Osteocyte (in vitro differentiated cells): ENCODE measurements around the gene TP63. TPM values are rescaled to one million over a fixed set of nuclear protein-coding genes. Genes with fewer than 3 reads are reported as not detected.

Source experiments
- DNase-seq: peaks from one replicate; pipeline ENCODE4 v3.0.0; 2021; ENCODE audit warnings: mixed read lengths; ENCODE audit not compliant: unreplicated experiment; ENCODE audit errors: extremely low spot score
- H3K27ac Mint-ChIP-seq: one replicate; pipeline ENCODE4 v1.8.0; 2021; ENCODE audit warnings: mild to moderate bottlenecking, mixed read lengths; ENCODE audit not compliant: unreplicated experiment
- H3K27me3 Mint-ChIP-seq: one replicate; pipeline ENCODE4 v1.8.0; 2021; ENCODE audit warnings: mixed read lengths; ENCODE audit not compliant: unreplicated experiment
- H3K36me3 Mint-ChIP-seq: one replicate; pipeline ENCODE4 v1.8.0; 2021; ENCODE audit warnings: mixed read lengths; ENCODE audit not compliant: unreplicated experiment
- H3K4me1 Mint-ChIP-seq: one replicate; pipeline ENCODE4 v1.8.0; 2021; ENCODE audit warnings: mixed read lengths; ENCODE audit not compliant: unreplicated experiment
- H3K4me3 Mint-ChIP-seq: one replicate; pipeline ENCODE4 v1.8.0; 2021; ENCODE audit warnings: mild to moderate bottlenecking, moderate library complexity, mixed read lengths; ENCODE audit not compliant: unreplicated experiment
- H3K9me3 Mint-ChIP-seq: one replicate; pipeline ENCODE4 v1.8.0; 2021; ENCODE audit warnings: mixed read lengths; ENCODE audit not compliant: unreplicated experiment
- total RNA-seq: library from RNA; stranded (reverse); gene quantifications from 2 replicates; pipeline ENCODE4 v1.2.1, GENCODE V29; 2021
- TF ChIP-seq, protein P1 (sequence below): fragments of 200-600 bp; sonication (generic); IDR thresholded peaks from 2 replicates; pipeline ENCODE4 v1.5.0; 2021; ENCODE audit warnings: antibody characterized with exemption, mild to moderate bottlenecking, moderate library complexity

The TP63 gene
- total RNA-seq, 1 donor from 2014 or later: 0.16 TPM

DNA sequence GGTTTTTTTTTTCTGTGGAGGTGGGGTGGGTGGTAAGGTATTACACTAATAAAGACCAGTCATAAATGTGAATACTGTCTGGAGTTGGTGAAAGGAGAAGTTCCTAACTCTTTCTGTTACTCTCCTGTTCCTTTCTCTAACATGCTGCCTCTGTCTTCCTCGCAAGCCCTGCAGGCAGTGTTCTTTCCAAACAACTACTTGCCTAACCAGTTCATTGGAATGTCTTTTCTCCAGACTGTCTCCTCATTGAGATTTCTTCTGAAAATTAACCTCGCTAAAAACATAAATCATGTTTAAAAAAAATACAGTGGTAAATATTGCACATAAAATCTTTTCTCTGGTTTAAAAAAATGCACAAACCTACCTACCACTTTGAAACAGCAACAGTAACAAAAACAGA is 135.2 kb downstream of the TP63 start:
- Mint-ChIP-seq H3K4me1 (peaks cover 7% of the 10 kb centered on the region), H3K27ac (no peak overlapping the region), H3K9me3 (peaks cover 5% of the 10 kb centered on the region), H3K4me3 (no peak overlapping the region), H3K27me3 (no peaks in the 10 kb centered on the region), H3K36me3 (no peaks in the 10 kb centered on the region)
- DNase-seq: no peak
- TF ChIP-seq, protein P1, sequence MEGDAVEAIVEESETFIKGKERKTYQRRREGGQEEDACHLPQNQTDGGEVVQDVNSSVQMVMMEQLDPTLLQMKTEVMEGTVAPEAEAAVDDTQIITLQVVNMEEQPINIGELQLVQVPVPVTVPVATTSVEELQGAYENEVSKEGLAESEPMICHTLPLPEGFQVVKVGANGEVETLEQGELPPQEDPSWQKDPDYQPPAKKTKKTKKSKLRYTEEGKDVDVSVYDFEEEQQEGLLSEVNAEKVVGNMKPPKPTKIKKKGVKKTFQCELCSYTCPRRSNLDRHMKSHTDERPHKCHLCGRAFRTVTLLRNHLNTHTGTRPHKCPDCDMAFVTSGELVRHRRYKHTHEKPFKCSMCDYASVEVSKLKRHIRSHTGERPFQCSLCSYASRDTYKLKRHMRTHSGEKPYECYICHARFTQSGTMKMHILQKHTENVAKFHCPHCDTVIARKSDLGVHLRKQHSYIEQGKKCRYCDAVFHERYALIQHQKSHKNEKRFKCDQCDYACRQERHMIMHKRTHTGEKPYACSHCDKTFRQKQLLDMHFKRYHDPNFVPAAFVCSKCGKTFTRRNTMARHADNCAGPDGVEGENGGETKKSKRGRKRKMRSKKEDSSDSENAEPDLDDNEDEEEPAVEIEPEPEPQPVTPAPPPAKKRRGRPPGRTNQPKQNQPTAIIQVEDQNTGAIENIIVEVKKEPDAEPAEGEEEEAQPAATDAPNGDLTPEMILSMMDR: no peak

DNA sequence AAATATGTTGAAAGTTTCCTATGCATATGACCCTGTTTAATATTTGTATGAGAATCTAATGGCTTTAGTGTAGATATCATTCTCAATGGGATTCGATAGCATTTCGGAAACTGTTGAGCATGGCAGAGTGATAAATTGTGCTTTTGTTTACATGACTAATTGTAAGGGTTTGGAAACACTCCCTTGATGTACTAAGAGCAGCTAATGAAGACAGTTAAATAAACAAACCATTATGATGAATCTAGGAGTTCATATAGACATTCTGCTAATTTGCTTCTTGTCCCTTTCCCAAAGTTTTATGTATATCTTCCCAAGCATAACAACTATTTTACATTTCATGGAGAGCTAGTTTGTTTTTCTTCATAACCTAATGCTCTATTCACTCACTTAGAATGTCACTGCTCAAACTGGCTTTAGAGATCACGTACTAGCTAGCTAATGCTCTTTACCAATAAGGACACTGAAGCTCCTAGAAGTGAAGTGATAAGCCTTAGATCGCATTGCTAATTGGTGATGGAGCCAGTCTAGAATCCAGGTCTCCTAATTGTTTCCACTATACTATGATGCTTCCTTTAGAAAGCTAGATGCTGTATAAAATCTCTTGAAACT is 140.8 kb downstream of the TP63 start:
- DNase-seq: no peak
- H3K36me3 Mint-ChIP-seq: no peaks in the 10 kb centered on the region
- TF ChIP-seq, protein P1: no peak
- H3K27me3 Mint-ChIP-seq: no peaks in the 10 kb centered on the region
- H3K9me3 Mint-ChIP-seq: no peaks in the 10 kb centered on the region
- H3K27ac Mint-ChIP-seq: no peak overlapping the region
- H3K4me3 Mint-ChIP-seq: no peak overlapping the region
- no peaks in the 10 kb centered on the region for H3K4me1 Mint-ChIP-seq

DNA sequence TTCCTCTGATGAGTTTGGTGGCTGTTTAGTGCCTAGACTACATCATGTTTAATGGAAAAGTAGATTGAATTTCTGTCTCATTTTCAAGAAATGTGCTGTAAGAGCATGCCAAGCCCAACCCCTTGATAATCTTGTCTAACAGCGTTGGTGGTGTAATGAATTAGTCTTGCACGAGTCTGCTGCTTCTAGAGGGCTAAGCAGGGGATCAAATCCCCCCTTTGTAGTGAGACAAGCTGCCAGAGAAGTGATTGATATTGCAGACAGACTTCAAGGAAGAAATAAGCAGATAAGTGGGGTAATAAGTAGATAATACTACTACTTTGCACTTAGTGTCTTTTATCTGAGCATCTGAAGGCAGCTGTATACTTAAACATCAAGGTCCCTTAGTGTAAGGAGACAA is 141.4 kb downstream of the TP63 start:
- no peaks in the 10 kb centered on the region for H3K9me3 Mint-ChIP-seq
- no peaks in the 10 kb centered on the region for H3K4me1 Mint-ChIP-seq
- no peak for DNase-seq
- no peaks in the 10 kb centered on the region for H3K27me3 Mint-ChIP-seq
- TF ChIP-seq, protein P1: no peak
- no peaks in the 10 kb centered on the region for H3K36me3 Mint-ChIP-seq
- no peak overlapping the region for H3K27ac Mint-ChIP-seq
- no peak overlapping the region for H3K4me3 Mint-ChIP-seq

DNA sequence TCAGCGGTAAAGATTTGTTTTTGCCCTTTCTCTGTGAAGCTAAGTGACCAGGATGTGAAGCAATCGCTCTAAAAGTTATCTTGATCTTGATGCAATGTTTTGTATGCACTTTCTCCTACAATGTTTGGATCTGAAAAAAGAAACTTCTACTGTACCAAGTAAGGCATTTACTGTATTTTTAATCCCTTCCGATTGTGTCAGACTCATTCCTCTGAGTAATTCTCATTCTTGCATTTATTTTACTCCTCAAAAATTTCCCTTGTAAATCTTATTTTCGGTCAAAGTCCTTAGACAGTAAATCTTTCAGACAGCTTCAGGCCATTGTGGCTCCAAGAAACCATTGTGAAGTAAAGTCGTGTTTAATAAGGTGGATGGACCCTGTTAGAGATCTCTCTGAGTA is 141.9 kb downstream of the TP63 start:
- no peak overlapping the region for H3K27ac Mint-ChIP-seq
- no peak for DNase-seq

DNA sequence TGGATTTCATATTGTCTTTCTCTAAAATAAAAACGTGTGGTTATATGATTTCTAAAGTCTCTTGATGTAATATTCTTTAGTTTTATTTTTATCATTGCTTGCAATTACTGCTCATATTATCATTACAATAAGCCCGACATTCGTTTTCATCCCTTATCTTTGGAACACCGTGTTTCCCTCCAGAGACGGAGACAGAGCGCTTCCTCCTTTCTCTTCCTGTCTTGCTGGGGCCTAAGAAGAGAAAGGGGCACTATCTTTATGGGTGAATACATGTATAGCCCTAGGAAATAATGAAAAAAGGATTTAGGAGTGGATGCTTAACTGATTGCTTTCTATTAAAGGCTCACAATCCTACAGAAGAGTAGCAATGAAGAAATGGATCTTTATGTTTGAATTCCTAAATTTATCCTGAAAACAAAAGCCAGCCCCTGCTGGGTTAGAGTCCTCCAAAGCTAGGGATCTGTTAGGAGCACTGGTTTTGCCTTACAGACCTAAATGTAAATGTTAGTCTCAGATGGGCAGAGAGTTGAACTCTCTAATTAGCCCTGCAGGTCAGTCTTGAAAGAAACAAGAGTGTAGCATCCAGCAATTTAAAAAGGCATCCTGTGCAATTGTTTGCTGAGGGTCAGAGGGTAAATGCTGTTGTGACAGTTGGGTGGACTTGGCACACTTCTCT is 145.1 kb downstream of the TP63 start:
- H3K9me3 Mint-ChIP-seq: no peaks in the 10 kb centered on the region
- TF ChIP-seq, protein P1: no peak
- no peak overlapping the region for H3K4me3 Mint-ChIP-seq
- no peak overlapping the region for H3K27ac Mint-ChIP-seq
- H3K27me3 Mint-ChIP-seq: no peaks in the 10 kb centered on the region
- DNase-seq: no peak
- H3K4me1 Mint-ChIP-seq: no peaks in the 10 kb centered on the region
- no peaks in the 10 kb centered on the region for H3K36me3 Mint-ChIP-seq

More for the DNA sequence above, 141.9 kb downstream of the TP63 start:
- no peaks in the 10 kb centered on the region for H3K9me3 Mint-ChIP-seq
- H3K36me3 Mint-ChIP-seq: no peaks in the 10 kb centered on the region
- no peak overlapping the region for H3K4me3 Mint-ChIP-seq
- no peaks in the 10 kb centered on the region for H3K4me1 Mint-ChIP-seq
- TF ChIP-seq, protein P1: no peak
- H3K27me3 Mint-ChIP-seq: no peaks in the 10 kb centered on the region
